MCF 10A (cell line): ENCODE results near the gene MT1HL1. TPM values are rescaled to one million over a fixed set of nuclear protein-coding genes. Genes with fewer than 3 reads are reported as not detected.
"Not testable (repeated sequence)": the region's sequence is repeated elsewhere in the genome, so short reads cannot be mapped to it uniquely, and the experiment has no call there.

Experiments
- BruUV-seq: library from RNA; stranded (reverse); fragments of 400-500 nt; replicated peaks from 2 replicates; lab custom pipeline; 2021; lab: Mats Ljungman, UMichigan
- CTCF ChIA-PET: fragments of 300-600 bp; sonication (Branson Sonifier 250); formaldehyde crosslinking; extraction: SDS; loops from one replicate; lab custom pipeline; 2021; ENCODE audit warnings: antibody characterized with exemption, inconsistent platforms; lab: Yijun Ruan, JAX
- POLR2A ChIA-PET: fragments of 300-600, 350-650 bp; sonication (Branson Sonifier 250); formaldehyde crosslinking; extraction: SDS; loops from one replicate; lab custom pipeline; 2020; ENCODE audit warnings: antibody characterized with exemption, inconsistent platforms; lab: Yijun Ruan, JAX
- DNase-seq: peaks from one replicate; pipeline ENCODE4 v3.0.0-alpha.2; 2018; ENCODE audit not compliant: unreplicated experiment
- H3K27ac Mint-ChIP-seq: one replicate; pipeline ENCODE4 v1.8.0; 2022; ENCODE audit warnings: mild to moderate bottlenecking, low read depth, mixed read lengths; ENCODE audit not compliant: unreplicated experiment
- H3K27me3 Mint-ChIP-seq: one replicate; pipeline ENCODE4 v1.8.0; 2022; ENCODE audit warnings: mixed read lengths; ENCODE audit not compliant: insufficient read depth, unreplicated experiment
- H3K36me3 Mint-ChIP-seq: one replicate; pipeline ENCODE4 v1.8.0; 2022; ENCODE audit warnings: mild to moderate bottlenecking, moderate library complexity, mixed read lengths; ENCODE audit not compliant: insufficient read depth, unreplicated experiment
- H3K4me1 Mint-ChIP-seq: one replicate; pipeline ENCODE4 v1.8.0; 2022; ENCODE audit warnings: mixed read lengths; ENCODE audit not compliant: insufficient read depth, unreplicated experiment
- H3K4me3 Mint-ChIP-seq: one replicate; pipeline ENCODE4 v1.8.0; 2022; ENCODE audit warnings: mild to moderate bottlenecking, moderate library complexity, mixed read lengths; ENCODE audit not compliant: unreplicated experiment
- H3K9me3 Mint-ChIP-seq: one replicate; pipeline ENCODE4 v1.8.0; 2022; ENCODE audit warnings: mixed read lengths; ENCODE audit not compliant: unreplicated experiment
- CTCF ChIP-seq: fragments of 200-600 bp; IDR thresholded peaks from one replicate; pipeline ENCODE4 v1.8.0; 2022; ENCODE audit warnings: antibody characterized with exemption, mild to moderate bottlenecking; ENCODE audit not compliant: unreplicated experiment
- intact Hi-C: fragments of 100-400 bp; cut with micrococcal nuclease; formaldehyde crosslinking; loops from 2 replicates; pipeline ENCODE4 v1.14.1; 2022
- total RNA-seq: library from RNA; stranded (reverse); gene quantifications from 2 replicates; pipeline ENCODE4 v1.2.3, GENCODE V29; 2022

MT1HL1 gene
- total RNA-seq, 1 experiment from 2014 or later: not detected

GRCh38 chr1:236990052-236990445 is 14.2 kb downstream of the MT1HL1 start:
- DNase-seq: no peak
- POLR2A ChIA-PET: no interaction called here
- H3K4me3 Mint-ChIP-seq: no peak overlapping the region
- TF ChIP-seq CTCF: no peak
- intact Hi-C loops: no loop called here
- no peak overlapping the region for H3K27ac Mint-ChIP-seq
- CTCF ChIA-PET: interaction anchor here (0.6 to 1.1 kb wide), 2 partner anchors 12 to 30 kb away, joined by 3 read pairs; no protein-coding TSS in a partner anchor
- H3K27me3 Mint-ChIP-seq: peaks cover 18% of the 10 kb centered on the region
- no peaks in the 10 kb centered on the region for H3K36me3 Mint-ChIP-seq
- BruUV-seq: no TSS peak
- H3K9me3 Mint-ChIP-seq: peaks cover 38% of the 10 kb centered on the region
- H3K4me1 Mint-ChIP-seq: no peaks in the 10 kb centered on the region

GRCh38 chr1:236989290-236990051 is 14.8 kb downstream of the MT1HL1 start:
- CTCF ChIA-PET: interaction anchor here (0.6 to 1.2 kb wide), 4 partner anchors 10 to 29 kb away, joined by 3 to 5 read pairs (median 4); no protein-coding TSS in a partner anchor
- no peak for TF ChIP-seq CTCF
- BruUV-seq: no TSS peak

GRCh38 chr1:236983818-236984217 is 20.4 kb downstream of the MT1HL1 start:
- POLR2A ChIA-PET: no interaction called here
- no peak for TF ChIP-seq CTCF
- Mint-ChIP-seq H3K4me1 (no peaks in the 10 kb centered on the region), H3K4me3 (no peak overlapping the region), H3K36me3 (no peaks in the 10 kb centered on the region), H3K9me3 (peaks cover 14% of the 10 kb centered on the region), H3K27me3 (peaks cover 40% of the 10 kb centered on the region), H3K27ac (no peak overlapping the region)
- intact Hi-C loops: no loop called here
- DNase-seq: no peak
- BruUV-seq: no TSS peak
- CTCF ChIA-PET: interaction anchor here (0.6 to 1.3 kb wide), 3 partner anchors 11 to 886 kb away, joined by 3 to 4 read pairs (median 3); no protein-coding TSS in a partner anchor

More at GRCh38 chr1:236989290-236990051, 14.8 kb downstream of the MT1HL1 start:
- Mint-ChIP-seq H3K4me3 (no peak overlapping the region), H3K27me3 (peaks cover 22% of the 10 kb centered on the region), H3K36me3 (no peaks in the 10 kb centered on the region), H3K27ac (no peak overlapping the region), H3K4me1 (no peaks in the 10 kb centered on the region), H3K9me3 (peaks cover 38% of the 10 kb centered on the region)
- DNase-seq: no peak
- POLR2A ChIA-PET: no interaction called here
- intact Hi-C loops: no loop called here

- POLR2A ChIA-PET: interaction anchor here (0.7 kb wide), 1 partner anchor 158 kb away, joined by 3 read pairs; no protein-coding TSS in a partner anchor
- no TSS peak for BruUV-seq
- Mint-ChIP-seq H3K9me3 (peaks cover 12% of the 10 kb centered on the region), H3K27ac (no peak overlapping the region), H3K4me1 (no peaks in the 10 kb centered on the region), H3K36me3 (no peaks in the 10 kb centered on the region), H3K27me3 (peaks cover 40% of the 10 kb centered on the region), H3K4me3 (no peak overlapping the region)
- intact Hi-C loops: no loop called here
- CTCF ChIA-PET: interaction anchor here (0.8 to 1.2 kb wide), 2 partner anchors 8 to 13 kb away, joined by 3 to 4 read pairs; no protein-coding TSS in a partner anchor
- no peak for DNase-seq
- TF ChIP-seq CTCF: no peak
Measured at GRCh38 chr1:236982380-236982779, 21.9 kb downstream of the MT1HL1 start.

- DNase-seq, intact Hi-C loops, BruUV-seq, H3K4me3 Mint-ChIP-seq, H3K4me1 Mint-ChIP-seq, H3K36me3 Mint-ChIP-seq, H3K9me3 Mint-ChIP-seq, POLR2A ChIA-PET, H3K27ac Mint-ChIP-seq: not testable (repeated sequence)
- H3K27me3 Mint-ChIP-seq: peaks cover 35% of the 10 kb centered on the region
- CTCF ChIA-PET: interaction anchor here (0.6 to 0.8 kb wide), 2 partner anchors 9 to 144 kb away, joined by 3 to 4 read pairs; no protein-coding TSS in a partner anchor
Measured at GRCh38 chr1:236981431-236981830, 22.8 kb downstream of the MT1HL1 start.
